GM18520 (cell line): ENCODE results near the gene NT5E.
A peak's percentile ranks its signal among the peaks of the same experiment; 100 is the strongest.

Experiments used
- ATAC-seq: cut with Tn5 transposase; IDR thresholded peaks from one replicate; pipeline ENCODE4 v1.9.1; 2021; ENCODE audit not compliant: unreplicated experiment

The NT5E gene

DNA sequence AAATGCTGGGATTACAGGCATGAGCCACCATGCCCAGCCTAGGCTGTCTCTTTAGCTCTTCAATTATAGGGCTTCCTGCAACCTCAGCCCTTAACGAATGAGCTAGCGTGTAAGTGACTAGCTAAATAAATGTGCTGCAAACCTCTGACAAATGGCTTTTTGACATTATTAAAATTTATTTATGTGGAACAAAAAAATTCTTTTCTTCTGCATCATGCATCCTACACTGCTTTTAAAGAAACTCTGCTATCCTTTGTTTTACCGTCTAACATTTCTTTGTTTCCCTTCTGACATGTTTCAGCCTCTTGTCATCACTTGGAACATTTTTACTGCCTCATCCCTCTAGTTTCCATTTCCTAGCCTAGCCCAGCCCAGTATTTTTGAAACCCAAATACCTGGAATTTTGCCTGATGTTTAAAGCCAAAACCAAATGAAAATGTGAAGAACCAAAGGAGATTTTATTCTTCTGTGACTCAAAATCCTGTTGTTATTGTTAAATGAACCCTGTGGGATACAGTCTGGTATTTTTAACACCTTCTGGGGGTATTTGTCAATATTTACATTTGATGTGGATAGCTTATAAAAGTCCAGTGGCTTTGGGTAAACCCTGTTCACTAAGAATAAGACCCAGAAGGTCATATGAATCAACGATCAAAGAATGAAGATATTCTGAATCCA, 9.5 kb downstream of the NT5E start:
- no peak for ATAC-seq

- ATAC-seq, result peak; percentile 38
Measured at GRCh38 chr6:85460154-85460920, 10.5 kb downstream of the NT5E start.

DNA sequence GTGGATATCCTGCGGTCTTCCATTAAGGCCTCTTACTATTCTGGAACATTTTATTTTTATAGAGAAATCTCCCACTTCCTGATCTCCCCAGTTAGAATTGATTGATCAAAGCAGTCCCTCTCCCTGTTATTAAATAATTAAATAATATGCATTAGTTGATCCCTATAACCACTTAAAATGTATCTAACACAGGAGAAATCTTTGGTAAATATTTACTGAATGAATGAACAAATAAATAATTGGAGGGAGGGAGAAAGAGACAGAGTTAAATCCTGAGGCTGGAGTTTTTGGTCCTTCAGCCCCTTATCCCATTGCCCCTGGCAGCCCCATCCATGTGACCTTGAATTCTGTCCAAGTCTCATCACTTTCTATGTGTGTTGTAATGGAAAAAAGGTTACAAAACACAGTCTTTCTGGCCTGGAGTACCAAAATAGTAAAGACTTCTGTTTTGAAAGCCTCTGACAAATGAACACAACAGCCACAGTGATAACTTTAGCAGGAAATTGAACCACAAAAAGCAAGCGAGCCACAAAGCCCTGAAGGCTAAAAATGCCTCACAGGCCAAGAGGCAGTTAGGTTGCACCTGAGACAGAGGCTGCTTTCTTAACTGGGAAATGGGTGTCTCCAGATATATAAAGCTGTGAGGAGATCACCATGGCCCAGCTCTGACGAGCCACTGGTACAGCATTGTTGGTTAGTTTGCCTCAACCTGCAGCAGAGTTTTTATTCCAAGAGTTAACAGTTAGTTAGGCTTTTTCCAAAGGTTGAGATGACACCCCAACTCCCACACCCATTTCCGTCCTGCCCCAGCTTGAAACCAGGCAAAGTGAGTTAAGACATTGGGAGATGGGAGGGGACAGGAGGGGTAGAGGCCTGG, 11.3 kb downstream of the NT5E start:
- ATAC-seq, result peak; percentile 73

DNA sequence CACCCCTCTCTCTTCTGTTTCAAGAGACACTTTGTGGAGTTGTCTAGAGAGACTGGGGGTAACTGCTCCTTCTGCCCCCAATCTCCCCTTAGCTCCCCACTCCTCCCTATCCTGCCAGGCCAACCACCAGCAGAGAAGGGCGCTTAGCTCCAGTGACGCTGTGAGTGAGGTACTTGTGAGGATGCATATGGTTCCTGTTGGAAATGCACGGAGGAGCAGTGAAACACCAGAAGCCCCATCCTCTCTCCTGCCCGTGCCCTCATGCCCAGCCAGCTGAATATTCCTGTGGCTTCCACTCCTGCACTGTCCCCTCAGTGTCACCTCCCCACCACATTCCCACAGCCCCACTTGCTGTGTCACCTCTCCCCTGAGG, 11.9 kb downstream of the NT5E start:
- ATAC-seq, result no peak

DNA sequence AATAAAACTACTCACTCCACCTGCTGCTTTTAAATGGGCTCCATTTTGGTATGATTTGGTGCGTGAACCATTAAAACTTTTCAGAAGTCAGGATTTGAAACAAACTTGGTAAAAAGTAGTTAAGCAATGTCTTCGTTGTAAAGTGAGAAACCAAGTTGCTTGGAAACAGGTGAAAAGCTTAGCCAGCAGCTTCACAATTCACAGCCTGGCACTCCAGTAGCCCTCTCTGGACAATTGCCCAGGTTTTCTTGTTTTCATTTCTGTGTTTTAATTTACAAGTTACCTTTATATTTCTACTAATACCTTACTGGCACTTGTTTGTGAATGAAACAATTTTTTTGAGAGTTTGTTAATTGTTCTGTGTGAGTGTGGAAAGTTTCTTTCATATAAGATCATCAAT, 12.8 kb downstream of the NT5E start:
- no peak for ATAC-seq

DNA sequence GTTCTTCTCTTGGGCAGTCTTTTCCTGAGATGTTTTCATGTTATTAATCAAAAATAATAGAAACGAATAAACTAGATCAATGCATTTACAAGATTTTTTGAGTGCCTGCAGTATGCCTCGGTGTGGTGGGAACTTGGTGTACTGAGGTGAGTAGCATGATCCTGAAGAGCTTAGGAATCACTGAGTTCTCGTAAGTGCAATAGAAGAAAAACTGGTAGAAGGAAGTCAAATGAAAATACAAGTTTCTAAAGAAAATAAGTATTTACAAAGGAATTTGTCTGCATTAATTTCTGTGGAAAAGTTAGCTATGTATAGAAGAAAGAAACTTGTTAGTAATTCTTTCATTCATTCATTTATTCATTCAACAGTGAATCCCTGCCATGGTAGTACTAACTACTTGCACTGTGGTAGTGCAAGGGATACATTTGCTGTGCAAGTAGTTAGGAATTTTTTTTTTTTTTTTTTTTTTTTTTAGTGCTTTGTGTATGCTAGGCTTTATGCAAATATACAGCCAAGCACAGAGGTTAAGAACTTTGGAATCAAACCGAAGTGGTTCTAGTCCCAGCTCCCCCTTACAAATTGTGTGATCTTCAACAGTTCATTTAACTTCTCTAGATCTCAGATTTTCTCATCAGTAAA, 13.9 kb downstream of the NT5E start:
- no peak for ATAC-seq

GRCh38 chr6:85464260-85464644, 14.4 kb downstream of the NT5E start:
- ATAC-seq, result no peak

DNA sequence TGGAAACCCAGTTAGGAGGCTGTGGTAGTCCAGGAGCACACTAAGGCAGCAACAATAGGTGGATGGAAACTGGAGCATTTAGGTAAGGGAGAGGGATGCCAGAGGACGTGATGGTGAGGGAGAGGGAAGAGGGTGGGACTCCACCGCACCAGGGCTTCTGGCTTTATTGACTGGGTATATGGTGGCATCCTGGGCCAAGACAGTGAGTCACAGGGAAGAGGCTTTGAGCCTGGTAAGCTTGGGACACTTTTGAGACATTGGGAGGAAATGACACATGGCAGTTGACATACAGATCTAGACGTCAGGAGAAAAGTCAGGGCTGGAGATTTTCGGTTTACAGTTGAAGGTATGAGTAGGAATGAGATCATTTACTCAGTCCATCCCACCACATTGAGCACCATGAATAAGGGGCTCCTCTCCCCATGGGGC, 14.9 kb downstream of the NT5E start:
- ATAC-seq, result no peak

GRCh38 chr6:85465762-85466161, 15.9 kb downstream of the NT5E start:
- peak; percentile 46 for ATAC-seq

GRCh38 chr6:85468326-85468725, 18.4 kb downstream of the NT5E start:
- ATAC-seq, result no peak

- no peak for ATAC-seq
Measured at GRCh38 chr6:85469276-85470022, 19.6 kb downstream of the NT5E start.

DNA sequence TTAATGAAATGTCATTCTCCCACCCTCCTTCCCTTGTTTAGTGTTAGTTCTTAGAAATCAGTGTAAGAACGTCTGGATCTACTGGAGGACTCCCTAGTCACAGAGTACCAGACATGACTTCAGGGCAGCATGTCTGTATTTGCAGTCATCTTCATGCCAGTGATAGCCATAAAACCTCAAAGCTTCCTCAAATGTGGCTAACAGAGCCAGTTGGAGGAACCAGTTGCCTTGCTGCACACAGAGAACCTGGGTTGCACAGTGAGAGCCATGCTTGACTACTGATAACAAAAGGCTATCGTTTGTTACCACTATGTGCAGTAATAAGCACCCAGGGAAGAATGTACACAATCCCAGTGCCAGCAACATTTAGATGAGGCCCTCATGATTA, 20.1 kb downstream of the NT5E start:
- no peak for ATAC-seq

DNA sequence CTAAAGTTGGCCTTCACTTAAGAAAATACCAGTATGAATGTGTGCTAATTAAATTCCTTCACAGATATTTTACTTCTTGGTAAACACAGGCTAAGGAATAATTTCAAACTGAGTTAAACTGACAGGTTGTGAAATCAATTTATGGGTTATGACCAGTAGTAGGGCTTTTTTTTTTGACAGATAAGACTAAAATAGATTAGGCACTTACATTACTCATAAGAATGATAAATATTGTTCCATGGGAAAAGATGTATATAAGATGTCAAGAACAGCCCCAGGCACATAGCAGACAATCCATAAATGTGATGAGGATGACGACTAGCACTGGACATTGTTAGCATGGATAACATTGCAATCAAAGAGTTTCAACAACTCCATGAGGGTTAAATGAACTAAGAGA, 22.9 kb downstream of the NT5E start:
- no peak for ATAC-seq

DNA sequence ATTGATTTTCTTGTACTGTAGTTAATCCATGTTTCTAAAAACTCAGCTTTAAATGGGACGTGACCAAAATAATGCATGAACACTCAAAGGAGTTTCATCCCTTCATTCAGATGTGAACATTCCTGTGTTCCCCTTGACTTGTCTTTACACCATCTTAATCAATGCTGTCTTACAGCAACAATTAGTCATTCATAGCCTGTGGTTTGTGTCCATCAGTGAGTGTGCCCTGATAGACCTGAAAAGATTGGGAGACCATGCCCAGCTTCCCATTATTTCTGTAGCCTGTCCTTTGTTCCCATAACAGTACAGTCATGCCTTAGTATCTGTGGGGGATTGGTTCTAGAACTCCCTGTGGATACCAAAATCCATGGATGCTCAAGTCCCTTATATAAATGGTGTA, 23.9 kb downstream of the NT5E start:
- ATAC-seq, result no peak

- no peak for ATAC-seq
Measured at GRCh38 chr6:85476532-85476931, 26.6 kb downstream of the NT5E start.

GRCh38 chr6:85479208-85479607, 29.3 kb downstream of the NT5E start:
- no peak for ATAC-seq

- no peak for ATAC-seq
Measured at GRCh38 chr6:85482206-85482904, 32.5 kb downstream of the NT5E start.

DNA sequence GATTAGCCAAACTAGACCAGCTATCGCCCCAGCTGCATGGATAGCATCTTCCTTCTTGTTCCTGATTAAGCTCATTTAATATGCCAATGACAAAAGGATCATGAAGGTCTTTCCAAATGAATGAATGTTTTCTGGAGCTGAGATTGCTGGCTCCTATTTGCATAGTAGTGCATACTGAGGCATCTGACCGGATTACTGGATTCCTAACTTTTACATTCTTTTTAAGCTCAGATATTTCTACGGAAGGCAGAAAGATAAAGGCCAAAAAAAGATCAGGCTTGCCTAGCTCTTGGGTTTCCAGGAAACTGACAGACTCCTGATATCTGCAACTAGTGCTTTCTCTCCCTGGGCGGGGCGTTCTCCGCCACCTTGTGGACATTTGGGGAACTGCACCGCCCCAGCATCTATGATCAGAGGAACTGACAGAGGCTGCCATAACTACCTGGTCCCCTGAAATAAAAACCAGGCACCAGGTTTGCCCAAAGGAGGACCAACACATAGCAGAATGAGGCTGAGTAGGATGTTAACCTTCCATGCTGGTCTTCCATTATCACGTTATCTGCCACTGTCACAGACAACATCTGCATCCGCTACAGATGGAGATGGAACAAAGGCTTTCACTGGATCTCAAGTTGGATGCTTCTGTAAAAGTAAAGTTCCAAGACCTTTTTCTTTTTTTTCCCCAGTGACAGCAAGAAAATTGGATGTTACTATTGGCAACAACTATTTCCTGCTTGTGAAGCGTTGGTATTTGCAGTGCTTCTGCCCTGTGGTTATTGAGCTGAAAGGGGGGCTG, 33.2 kb downstream of the NT5E start:
- ATAC-seq, result peak; percentile 79

DNA sequence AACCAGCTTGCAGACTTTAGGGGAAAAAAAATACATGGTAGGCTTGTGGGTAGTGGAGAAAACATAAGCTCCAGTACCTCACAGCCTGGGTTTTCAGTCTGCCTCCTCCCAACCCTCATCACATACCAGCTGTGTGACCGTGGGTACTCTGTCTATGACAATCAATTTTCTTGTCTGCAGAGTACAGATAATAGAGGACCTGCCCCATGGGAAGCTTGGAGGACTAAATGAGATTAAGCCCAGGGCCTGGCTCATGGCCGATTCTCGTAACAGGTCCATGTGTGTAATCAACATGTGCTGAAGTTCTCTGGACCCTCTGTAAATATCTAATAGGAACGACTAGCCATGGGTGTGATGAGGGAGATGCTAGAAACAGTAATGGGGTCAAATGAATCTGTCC, 34.0 kb downstream of the NT5E start:
- no peak for ATAC-seq
